Panc1 (cell line): ENCODE measurements around the gene HID1.

ENCODE experiments used
- POLR2AphosphoS5 ChIP-seq: IDR thresholded peaks from 2 replicates; pipeline ENCODE4 v1.6.1; 2012; ENCODE audit warnings: mild to moderate bottlenecking, low read depth, low read length, moderate library complexity
- TCF7L2 ChIP-seq: IDR thresholded peaks from 2 replicates; pipeline ENCODE4 v1.6.1; 2011; ENCODE audit warnings: mild to moderate bottlenecking, low read depth, low read length, inconsistent platforms
- TF ChIP-seq, protein P1 (sequence below): fragments of 450-650 bp; IDR thresholded peaks from 2 replicates; pipeline ENCODE4 v1.5.1; 2017; ENCODE audit warnings: mild to moderate bottlenecking
- TF ChIP-seq, protein P2 (sequence below), 2 experiments: IDR thresholded peaks; 2 replicates each; pipeline ENCODE4 v1.6.1; 2011 to 2012; ENCODE audit warnings: low read depth in 2 of 2, control low read depth in 1 of 2, low read length in 1 of 2, mild to moderate bottlenecking in 1 of 2, moderate library complexity in 1 of 2; ENCODE audit not compliant: insufficient read depth in 1 of 2

DNA sequence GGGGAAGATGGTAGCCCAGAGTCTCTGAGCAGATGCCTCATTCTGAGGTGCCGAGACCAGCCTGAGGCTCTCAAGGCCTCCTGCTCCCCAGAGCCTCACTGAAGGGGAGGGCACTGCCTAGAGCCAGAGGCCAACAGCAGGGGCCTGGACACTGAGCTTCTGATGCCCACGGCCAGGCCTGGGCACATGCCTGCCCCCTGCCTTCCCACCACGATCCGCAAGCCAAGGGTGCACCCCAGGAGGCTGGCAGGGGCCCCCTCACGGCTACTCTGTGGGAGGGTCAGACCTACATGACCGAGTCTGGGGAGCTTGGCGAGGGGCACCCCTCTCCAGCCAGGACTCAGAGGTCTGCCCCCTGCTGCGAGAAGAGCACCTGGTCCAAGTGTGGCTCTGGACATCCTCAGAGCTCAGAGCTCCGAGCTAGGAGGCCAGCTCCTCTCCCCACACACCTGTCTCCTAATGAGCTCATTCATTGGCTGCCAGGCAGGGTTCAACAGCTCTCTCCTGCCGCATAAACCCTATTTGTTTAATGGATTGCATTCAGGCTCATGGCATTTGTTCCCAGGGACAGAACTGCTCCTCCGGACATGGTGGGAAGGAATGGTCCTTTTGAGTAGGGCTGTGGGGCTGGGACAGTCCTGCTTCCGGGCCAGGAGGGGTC, 23.0 kb downstream of the HID1 start:
- TF ChIP-seq, protein P1, sequence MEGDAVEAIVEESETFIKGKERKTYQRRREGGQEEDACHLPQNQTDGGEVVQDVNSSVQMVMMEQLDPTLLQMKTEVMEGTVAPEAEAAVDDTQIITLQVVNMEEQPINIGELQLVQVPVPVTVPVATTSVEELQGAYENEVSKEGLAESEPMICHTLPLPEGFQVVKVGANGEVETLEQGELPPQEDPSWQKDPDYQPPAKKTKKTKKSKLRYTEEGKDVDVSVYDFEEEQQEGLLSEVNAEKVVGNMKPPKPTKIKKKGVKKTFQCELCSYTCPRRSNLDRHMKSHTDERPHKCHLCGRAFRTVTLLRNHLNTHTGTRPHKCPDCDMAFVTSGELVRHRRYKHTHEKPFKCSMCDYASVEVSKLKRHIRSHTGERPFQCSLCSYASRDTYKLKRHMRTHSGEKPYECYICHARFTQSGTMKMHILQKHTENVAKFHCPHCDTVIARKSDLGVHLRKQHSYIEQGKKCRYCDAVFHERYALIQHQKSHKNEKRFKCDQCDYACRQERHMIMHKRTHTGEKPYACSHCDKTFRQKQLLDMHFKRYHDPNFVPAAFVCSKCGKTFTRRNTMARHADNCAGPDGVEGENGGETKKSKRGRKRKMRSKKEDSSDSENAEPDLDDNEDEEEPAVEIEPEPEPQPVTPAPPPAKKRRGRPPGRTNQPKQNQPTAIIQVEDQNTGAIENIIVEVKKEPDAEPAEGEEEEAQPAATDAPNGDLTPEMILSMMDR = no peak
- TF ChIP-seq POLR2AphosphoS5 = no peak
- TF ChIP-seq, protein P2, sequence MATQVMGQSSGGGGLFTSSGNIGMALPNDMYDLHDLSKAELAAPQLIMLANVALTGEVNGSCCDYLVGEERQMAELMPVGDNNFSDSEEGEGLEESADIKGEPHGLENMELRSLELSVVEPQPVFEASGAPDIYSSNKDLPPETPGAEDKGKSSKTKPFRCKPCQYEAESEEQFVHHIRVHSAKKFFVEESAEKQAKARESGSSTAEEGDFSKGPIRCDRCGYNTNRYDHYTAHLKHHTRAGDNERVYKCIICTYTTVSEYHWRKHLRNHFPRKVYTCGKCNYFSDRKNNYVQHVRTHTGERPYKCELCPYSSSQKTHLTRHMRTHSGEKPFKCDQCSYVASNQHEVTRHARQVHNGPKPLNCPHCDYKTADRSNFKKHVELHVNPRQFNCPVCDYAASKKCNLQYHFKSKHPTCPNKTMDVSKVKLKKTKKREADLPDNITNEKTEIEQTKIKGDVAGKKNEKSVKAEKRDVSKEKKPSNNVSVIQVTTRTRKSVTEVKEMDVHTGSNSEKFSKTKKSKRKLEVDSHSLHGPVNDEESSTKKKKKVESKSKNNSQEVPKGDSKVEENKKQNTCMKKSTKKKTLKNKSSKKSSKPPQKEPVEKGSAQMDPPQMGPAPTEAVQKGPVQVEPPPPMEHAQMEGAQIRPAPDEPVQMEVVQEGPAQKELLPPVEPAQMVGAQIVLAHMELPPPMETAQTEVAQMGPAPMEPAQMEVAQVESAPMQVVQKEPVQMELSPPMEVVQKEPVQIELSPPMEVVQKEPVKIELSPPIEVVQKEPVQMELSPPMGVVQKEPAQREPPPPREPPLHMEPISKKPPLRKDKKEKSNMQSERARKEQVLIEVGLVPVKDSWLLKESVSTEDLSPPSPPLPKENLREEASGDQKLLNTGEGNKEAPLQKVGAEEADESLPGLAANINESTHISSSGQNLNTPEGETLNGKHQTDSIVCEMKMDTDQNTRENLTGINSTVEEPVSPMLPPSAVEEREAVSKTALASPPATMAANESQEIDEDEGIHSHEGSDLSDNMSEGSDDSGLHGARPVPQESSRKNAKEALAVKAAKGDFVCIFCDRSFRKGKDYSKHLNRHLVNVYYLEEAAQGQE (IDR thresholded peaks at IDR 0.05; ENCODE audit: insufficient read depth in 1 of 2, low read depth in 2 of 2, low read length in 1 of 2) = no peak
- TF ChIP-seq TCF7L2 = no peak
